B cell (primary cell): ENCODE measurements around the gene NOL9. TPM values are rescaled to one million over a fixed set of nuclear protein-coding genes. Genes with fewer than 3 reads are reported as not detected.

ENCODE experiments used
- ATAC-seq: fragments of 200-7000 bp; cut with Tn5 transposase; one replicate; pipeline ENCODE4 v1.10.0; 2021; ENCODE audit warnings: low read depth, mild to moderate bottlenecking, moderate number of reproducible peaks, moderate library complexity
- CTCF ChIA-PET: fragments of 350-600 bp; sonication (Branson Sonifier 250); formaldehyde crosslinking; loops from one replicate; lab custom pipeline; 2021; ENCODE audit warnings: antibody characterized with exemption, inconsistent platforms; lab: Charles Lee
- POLR2A ChIA-PET: fragments of 350-600 bp; sonication (Branson Sonifier 250); formaldehyde crosslinking; loops from one replicate; lab custom pipeline; 2021; ENCODE audit warnings: antibody characterized with exemption; lab: Charles Lee
- DNase-seq: peaks from one replicate; pipeline ENCODE4 v3.0.0; 2013
- H2AFZ ChIP-seq: 2 replicates; pipeline ENCODE4 v1.6.1; 2012; ENCODE audit warnings: mild to moderate bottlenecking, low read depth, low read length; ENCODE audit not compliant: insufficient read depth, poor library complexity, severe bottlenecking
- H3K27ac ChIP-seq, 2 donors: 1 replicate in 1 of 2; 2 replicates in 1 of 2; pipeline ENCODE4 v1.5.1; 2012 to 2013; ENCODE audit warnings: low read length in 2 of 2, mild to moderate bottlenecking in 2 of 2, moderate library complexity in 1 of 2
- H3K27me3 ChIP-seq, 4 experiments: fragments of 200-600 bp in 1 of 4; sonication (generic) in 1 of 4; replicated peaks in 1 of 4; 1 replicate in 2 of 4; 2 replicates in 2 of 4; pipeline versions ENCODE4 v1.6.1 to v1.7.0; 2013 to 2016; ENCODE audit warnings: low read length in 3 of 4, mild to moderate bottlenecking in 2 of 4, mixed read lengths in 1 of 4, moderate library complexity in 1 of 4; ENCODE audit not compliant: insufficient read depth in 4 of 4, control insufficient read depth in 3 of 4; ENCODE audit errors: control extremely low read depth in 1 of 4
- H3K36me3 ChIP-seq, 2 experiments: replicated peaks in 1 of 2; 1 replicate in 1 of 2; 2 replicates in 1 of 2; pipeline versions ENCODE4 v1.6.1 to v1.7.1; 2013; ENCODE audit warnings: low read length in 1 of 2; ENCODE audit not compliant: insufficient read depth in 2 of 2, control insufficient read depth in 1 of 2; ENCODE audit errors: control extremely low read depth in 1 of 2, extremely low read depth in 1 of 2
- H3K4me1 ChIP-seq, 2 donors: fragments of 200-600 bp in 1 of 2; sonication (generic) in 1 of 2; 1 replicate in 1 of 2; 2 replicates in 1 of 2; pipeline versions ENCODE4 v1.5.1 to v1.6.1; 2013 to 2017; ENCODE audit warnings: low read length in 2 of 2; ENCODE audit not compliant: control insufficient read depth in 2 of 2, insufficient read depth in 2 of 2
- H3K4me2 ChIP-seq: replicated peaks from 2 replicates; pipeline ENCODE3; 2012; ENCODE audit warnings: mild to moderate bottlenecking, low read depth, low read length; ENCODE audit not compliant: poor library complexity, severe bottlenecking
- H3K4me3 ChIP-seq, 5 experiments: fragments of 200-600 bp in 1 of 5; sonication (generic) in 1 of 5; 1 replicate in 3 of 5; 2 replicates in 2 of 5; pipeline versions ENCODE4 v1.5.1 to v1.7.0; 2011 to 2016; ENCODE audit warnings: low read length in 4 of 5, mild to moderate bottlenecking in 4 of 5, low read depth in 2 of 5, control low read depth in 1 of 5, moderate library complexity in 1 of 5; ENCODE audit not compliant: insufficient read depth in 1 of 5; ENCODE audit errors: control extremely low read depth in 1 of 5, extremely low read depth in 1 of 5
- H3K79me2 ChIP-seq: fragments of 200-600 bp; sonication (generic); one replicate; pipeline ENCODE4 v1.6.0; 2016; ENCODE audit warnings: low read length; ENCODE audit not compliant: control insufficient read depth, insufficient read depth
- H3K9ac ChIP-seq: fragments of 200-600 bp; sonication (generic); 2 replicates; pipeline ENCODE4 v1.6.1; 2017; ENCODE audit warnings: mild to moderate bottlenecking, low read length, moderate library complexity
- H3K9me3 ChIP-seq, 3 donors: one replicate each; pipeline versions ENCODE4 v1.6.1 to v1.7.1; 2013; ENCODE audit warnings: low read length in 2 of 3; ENCODE audit not compliant: control insufficient read depth in 2 of 3, insufficient read depth in 1 of 3; ENCODE audit errors: control extremely low read depth in 1 of 3
- H4K20me1 ChIP-seq: 2 replicates; pipeline ENCODE4 v1.6.0; 2012; ENCODE audit warnings: mild to moderate bottlenecking, low read length; ENCODE audit not compliant: insufficient read depth, control insufficient read depth, poor library complexity, severe bottlenecking
- H3K27ac Mint-ChIP-seq: one replicate; pipeline ENCODE4 v1.8.0; 2021; ENCODE audit warnings: mixed read lengths
- H3K27me3 Mint-ChIP-seq: one replicate; pipeline ENCODE4 v1.8.0; 2021; ENCODE audit warnings: mixed read lengths
- H3K4me1 Mint-ChIP-seq: one replicate; pipeline ENCODE4 v1.8.0; 2021; ENCODE audit warnings: mixed read lengths
- H3K4me3 Mint-ChIP-seq: one replicate; pipeline ENCODE4 v1.8.0; 2021; ENCODE audit warnings: mixed read lengths
- H3K9me3 Mint-ChIP-seq: one replicate; pipeline ENCODE4 v1.8.0; 2022; ENCODE audit warnings: mixed read lengths; ENCODE audit not compliant: insufficient read depth
- EZH2 ChIP-seq: IDR thresholded peaks from 2 replicates; pipeline ENCODE4 v1.6.1; 2012; ENCODE audit warnings: borderline replicate concordance, low read depth, mild to moderate bottlenecking, moderate library complexity, low read length; ENCODE audit not compliant: insufficient read depth, poor library complexity, severe bottlenecking
- WGBS: methylation state at CpG from one replicate; pipeline ENCODE4 v1.1.5; 2013; ENCODE audit warnings: missing lambda C conversion rate; ENCODE audit not compliant: insufficient coverage; 5-methylcytosine and 5-hydroxymethylcytosine counted together
- intact Hi-C: fragments of 100-400 bp; cut with micrococcal nuclease; formaldehyde crosslinking; loops from one replicate; pipeline ENCODE4 v1.10.0; 2022
- polyA plus RNA-seq: library from polyadenylated mRNA; depleted of rRNA; stranded (reverse); fragments of >200 nt; gene quantifications from 2 replicates; pipeline ENCODE4 v1.2.3, GENCODE V29; 2012
- total RNA-seq, 2 donors: library from RNA; stranded (reverse); fragments of 120-200 nt in 1 of 2; gene quantifications; 1 replicate in 1 of 2; 2 replicates in 1 of 2; pipeline versions ENCODE4 v1.2.3 to v1.2.4, GENCODE V29; 2013 to 2022
- TF ChIP-seq, protein P1 (sequence below): fragments of 200-600 bp; IDR thresholded peaks from one replicate; pipeline ENCODE4 v1.8.0; 2022; ENCODE audit warnings: antibody characterized with exemption, mild to moderate bottlenecking

NOL9 gene
- total and polyA plus RNA-seq, 2 donors (not counting 1 experiment from before 2014, with no cell fraction given), result 23.8 to 49.5 TPM

DNA sequence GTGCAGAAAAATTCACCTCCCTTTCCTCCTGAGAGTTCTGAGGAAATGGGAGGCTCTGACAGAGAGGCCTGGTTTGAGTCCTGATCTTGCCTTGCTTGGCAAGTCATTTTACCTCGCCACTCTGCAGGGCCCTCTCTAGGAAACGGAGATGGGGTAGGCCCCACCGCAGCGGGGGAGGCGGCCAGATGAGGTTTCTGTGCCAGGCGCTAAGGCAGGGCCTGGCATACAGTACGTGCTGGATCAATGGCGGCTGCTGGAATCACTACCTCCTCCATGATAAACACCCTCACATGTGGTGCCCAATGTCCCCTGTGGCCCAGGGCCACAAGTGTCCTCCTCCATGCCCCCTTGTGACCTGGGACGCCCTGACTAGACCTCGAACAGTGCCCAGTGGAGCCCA is 62.3 kb downstream of the NOL9 start:
- H3K4me1 Mint-ChIP-seq, result peaks cover 20% of the 10 kb centered on the region
- ATAC-seq, result no peak
- Histone ChIP-seq H3K4me2 (no peak overlapping the region), H3K36me3 (no peaks in the 10 kb centered on the region), H3K79me2 (no peaks in the 10 kb centered on the region), H3K9ac (no peak overlapping the region), H3K27ac (no peak overlapping the region), H3K27me3 (peaks cover 0 to 19% (median 6%) of the 10 kb centered on the region in 4 experiments), H4K20me1 (no peaks in the 10 kb centered on the region), H3K9me3 (no peaks in the 10 kb centered on the region), H3K4me3 (no peak overlapping the region), H2AFZ (no peak overlapping the region), H3K4me1 (peaks cover 17 to 28% of the 10 kb centered on the region in 2 donors)
- H3K9me3 Mint-ChIP-seq, result no peaks in the 10 kb centered on the region
- DNase-seq, result no peak
- TF ChIP-seq EZH2, result no peak
- TF ChIP-seq, protein P1, sequence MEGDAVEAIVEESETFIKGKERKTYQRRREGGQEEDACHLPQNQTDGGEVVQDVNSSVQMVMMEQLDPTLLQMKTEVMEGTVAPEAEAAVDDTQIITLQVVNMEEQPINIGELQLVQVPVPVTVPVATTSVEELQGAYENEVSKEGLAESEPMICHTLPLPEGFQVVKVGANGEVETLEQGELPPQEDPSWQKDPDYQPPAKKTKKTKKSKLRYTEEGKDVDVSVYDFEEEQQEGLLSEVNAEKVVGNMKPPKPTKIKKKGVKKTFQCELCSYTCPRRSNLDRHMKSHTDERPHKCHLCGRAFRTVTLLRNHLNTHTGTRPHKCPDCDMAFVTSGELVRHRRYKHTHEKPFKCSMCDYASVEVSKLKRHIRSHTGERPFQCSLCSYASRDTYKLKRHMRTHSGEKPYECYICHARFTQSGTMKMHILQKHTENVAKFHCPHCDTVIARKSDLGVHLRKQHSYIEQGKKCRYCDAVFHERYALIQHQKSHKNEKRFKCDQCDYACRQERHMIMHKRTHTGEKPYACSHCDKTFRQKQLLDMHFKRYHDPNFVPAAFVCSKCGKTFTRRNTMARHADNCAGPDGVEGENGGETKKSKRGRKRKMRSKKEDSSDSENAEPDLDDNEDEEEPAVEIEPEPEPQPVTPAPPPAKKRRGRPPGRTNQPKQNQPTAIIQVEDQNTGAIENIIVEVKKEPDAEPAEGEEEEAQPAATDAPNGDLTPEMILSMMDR, result no peak
- H3K4me3 Mint-ChIP-seq, result peak overlapping the region; percentile 70
- ChIA-PET POLR2A (no interaction called here), CTCF (interaction anchor here (1.0 kb wide), 1 partner anchor 154 kb away, joined by 6 read pairs; no protein-coding TSS in a partner anchor)
- H3K27ac Mint-ChIP-seq, result no peak overlapping the region
- WGBS, result 80% methylated on average over 10 of the region's 10 CpGs
- intact Hi-C loops, result no loop called here
- peaks cover 9% of the 10 kb centered on the region for H3K27me3 Mint-ChIP-seq

DNA sequence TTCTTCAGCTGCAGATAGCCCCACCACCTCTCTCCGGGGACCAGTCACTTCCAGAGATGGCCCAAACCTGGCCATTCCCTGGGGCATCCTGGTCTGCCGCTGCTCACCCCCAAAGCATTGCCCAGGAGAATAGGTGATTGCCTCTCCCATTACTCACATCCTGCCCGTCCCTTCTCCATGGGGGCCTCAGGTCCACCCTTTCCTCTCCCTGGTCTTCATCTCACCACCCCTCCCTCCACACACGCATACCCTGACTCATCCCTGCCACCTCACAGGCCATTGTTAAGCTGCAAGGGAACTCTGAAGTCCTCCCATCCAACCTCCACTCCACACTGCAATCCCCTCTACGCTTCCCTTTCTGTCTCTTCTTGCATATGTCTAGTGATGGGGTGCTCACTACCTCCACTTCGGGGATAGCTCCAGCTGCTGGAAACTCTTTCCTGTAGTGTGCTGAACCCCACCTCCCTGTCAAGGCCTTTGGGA is 62.8 kb downstream of the NOL9 start, which contains the start of gene PLEKHG5:
PLEKHG5 (minus strand) TSS at position 188 of the 483 bp plus-strand sequence. CDS start 14,096 bp downstream, outside the sequence.
- Histone ChIP-seq H3K9me3 (no peaks in the 10 kb centered on the region), H4K20me1 (no peaks in the 10 kb centered on the region), H2AFZ (peak within 1 kb of the TSS; percentile 91), H3K27ac (peak within 1 kb of the TSS in 1 of 2 donors; percentile 42), H3K4me2 (peak within 1 kb of the TSS; percentile 97), H3K36me3 (no peaks in the 10 kb centered on the region), H3K27me3 (peaks cover 0 to 18% (median 4%) of the 10 kb centered on the region in 4 experiments), H3K79me2 (no peaks in the 10 kb centered on the region), H3K9ac (peak within 1 kb of the TSS; percentile 77), H3K4me1 (peaks cover 15 to 27% of the 10 kb centered on the region in 2 donors), H3K4me3 (peak within 1 kb of the TSS in 4 of 5 experiments; percentile 44 to 83 (median 68))
- DNase-seq (no peak), ATAC-seq (no peak)
- WGBS, result 64% methylated on average over 4 of the region's 6 CpGs
- peaks cover 19% of the 10 kb centered on the region for H3K4me1 Mint-ChIP-seq
- peak within 1 kb of the TSS; percentile 2 for H3K27ac Mint-ChIP-seq
- POLR2A ChIA-PET, result no interaction called here
- CTCF ChIA-PET, result interaction anchor here (0.9 to 8.5 kb wide), 6 partner anchors 8 to 245 kb away, joined by 3 to 86 read pairs (median 4); partner anchors contain the start of gene NOL9
- intact Hi-C loops, result no loop called here
- peaks cover 11% of the 10 kb centered on the region for H3K27me3 Mint-ChIP-seq
- peak within 1 kb of the TSS; percentile 70 for H3K4me3 Mint-ChIP-seq
- no peak for TF ChIP-seq EZH2
- TF ChIP-seq, protein P1, result no peak
- no peaks in the 10 kb centered on the region for H3K9me3 Mint-ChIP-seq
